ENCODE measurements around the gene OGFOD1.

OGFOD1 gene

DNA sequence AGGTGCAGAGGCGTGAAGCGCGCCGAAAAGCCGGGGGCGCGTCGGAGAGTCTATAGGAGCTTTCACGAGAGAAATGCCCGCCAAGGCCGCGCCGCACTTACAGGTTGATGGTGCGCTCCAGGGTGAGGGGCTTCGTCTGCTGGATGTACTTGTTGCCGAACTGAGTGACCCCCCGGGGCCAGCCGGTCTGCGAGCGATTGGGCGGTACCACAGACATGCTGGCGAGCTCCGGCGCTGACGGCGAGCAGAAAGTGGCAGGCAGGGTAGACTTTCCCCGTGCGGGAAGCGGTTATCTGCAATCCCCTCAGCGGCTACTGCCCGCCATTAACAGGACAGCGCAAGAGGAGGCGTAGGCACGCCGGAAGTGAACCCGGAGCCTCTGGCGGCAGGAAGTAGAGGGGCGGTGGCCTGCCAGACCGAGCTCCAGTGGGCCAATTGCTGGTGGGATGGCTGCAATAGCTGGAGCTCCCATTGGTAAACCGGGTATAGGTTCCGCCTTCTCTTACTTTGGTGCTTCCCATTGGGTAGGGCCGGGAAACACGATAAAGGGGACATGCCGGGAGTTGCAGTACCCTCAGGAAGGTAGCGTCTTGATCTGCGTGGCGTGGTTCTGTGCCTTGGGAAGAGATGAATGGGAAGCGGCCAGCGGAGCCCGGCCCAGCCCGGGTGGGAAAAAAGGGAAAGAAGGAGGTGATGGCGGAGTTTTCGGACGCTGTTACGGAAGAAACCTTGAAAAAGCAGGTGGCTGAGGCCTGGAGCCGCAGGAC is at the start of gene OGFOD1, which contains the start of gene NUDT21:
Gene OGFOD1, plus strand, starts transcription at position 569 of the 767 bp plus-strand sequence. Its CDS starts 59 bp downstream, at position 628.
Gene NUDT21, minus strand, starts transcription at position 347 of the 767 bp plus-strand sequence. Its CDS starts 130 bp downstream, at position 217.
- DNase-seq (ENCODE audit: low read depth in 2 of 2), result peak; percentile 76 to 86

DNA sequence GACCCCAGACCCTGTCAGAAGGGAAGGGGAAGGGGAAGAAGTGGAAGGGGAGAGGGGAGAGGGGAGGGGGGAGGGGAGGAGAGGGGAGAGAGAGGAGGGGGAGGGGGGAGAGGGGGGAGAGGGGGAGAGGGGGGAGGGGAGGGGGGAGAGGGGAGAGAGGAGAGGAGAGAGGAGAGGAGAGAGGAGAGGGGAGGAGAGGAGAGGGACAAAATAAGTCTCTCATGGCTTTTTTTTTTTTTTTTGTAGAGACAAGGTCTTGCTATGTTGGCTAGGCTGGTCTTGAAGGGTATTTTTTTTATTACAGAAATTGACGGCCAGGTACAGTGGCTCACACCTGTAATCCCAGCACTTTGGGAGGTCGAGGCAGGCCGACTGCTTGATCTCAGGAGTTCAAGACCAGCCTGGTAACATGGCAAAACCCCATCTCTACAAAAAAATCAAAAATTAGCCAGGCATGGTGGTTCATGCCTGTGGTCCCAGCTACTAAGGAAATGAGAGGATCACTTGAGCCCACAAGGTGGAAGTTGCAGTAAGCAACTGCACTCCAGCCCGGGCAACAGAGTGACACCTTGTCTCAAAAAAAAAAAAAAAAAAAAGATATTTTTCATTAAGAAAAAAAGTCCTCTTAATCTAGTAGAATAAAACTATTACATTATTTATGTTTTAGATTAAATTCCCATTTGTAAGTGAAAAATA is 45.2 kb upstream of the OGFOD1 start:
- no peak for DNase-seq (ENCODE audit: low read depth in 2 of 2)

DNA sequence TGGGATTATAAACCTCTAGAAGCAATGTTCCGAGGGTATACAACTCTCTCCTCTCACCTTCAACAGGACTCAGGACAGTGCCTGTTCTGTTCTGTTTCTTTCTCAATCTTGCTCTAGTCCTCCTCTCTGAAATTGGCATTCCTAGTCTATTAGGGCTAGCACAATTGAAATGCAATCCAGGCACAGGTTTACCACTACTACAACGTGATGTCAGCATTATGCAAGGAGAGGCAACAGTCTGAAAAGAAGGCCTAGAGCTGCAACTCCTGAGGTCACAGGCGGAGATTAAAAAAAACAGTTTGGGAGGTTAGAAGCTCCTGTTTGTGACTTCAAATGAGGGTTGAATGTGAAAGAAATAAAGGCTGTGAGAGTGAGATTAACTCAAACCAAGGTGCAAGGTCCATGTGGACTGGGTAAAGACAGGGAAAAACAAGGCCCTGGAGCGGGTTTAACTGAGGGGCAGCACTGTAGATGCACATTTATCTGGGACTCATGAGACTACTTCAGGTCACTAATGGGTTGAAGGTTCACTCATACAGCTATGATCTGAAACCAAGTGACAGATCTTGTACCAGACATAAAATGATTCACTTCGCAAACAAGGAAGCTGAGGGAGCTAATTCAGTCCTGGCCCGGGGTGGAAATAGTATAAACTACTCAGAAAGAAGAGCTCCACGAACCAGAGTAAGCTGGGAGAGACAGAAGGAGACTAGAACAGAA is 42.8 kb upstream of the OGFOD1 start:
- no peak for DNase-seq (ENCODE audit: low read depth in 2 of 2)

DNA sequence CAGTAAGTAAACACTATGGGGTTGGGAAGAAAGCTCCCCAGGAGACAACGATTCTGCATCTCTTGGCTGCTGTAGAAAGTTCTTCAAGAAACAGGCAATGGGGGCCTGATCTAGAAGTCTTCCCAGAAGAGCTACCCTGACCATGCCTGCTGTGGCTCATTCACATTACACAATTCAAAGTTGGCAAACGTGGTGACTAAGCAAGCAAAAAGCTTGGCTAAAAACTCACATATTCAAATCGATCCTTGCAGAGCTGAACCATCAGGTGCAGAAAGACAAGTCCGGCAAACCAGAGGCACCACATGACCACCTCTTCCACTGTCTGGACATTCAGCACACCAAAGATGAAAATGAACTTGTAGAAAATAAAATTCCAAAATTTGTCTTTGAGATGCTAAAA is 42.2 kb upstream of the OGFOD1 start:
- DNase-seq (ENCODE audit: low read depth in 2 of 2), result no peak

DNA sequence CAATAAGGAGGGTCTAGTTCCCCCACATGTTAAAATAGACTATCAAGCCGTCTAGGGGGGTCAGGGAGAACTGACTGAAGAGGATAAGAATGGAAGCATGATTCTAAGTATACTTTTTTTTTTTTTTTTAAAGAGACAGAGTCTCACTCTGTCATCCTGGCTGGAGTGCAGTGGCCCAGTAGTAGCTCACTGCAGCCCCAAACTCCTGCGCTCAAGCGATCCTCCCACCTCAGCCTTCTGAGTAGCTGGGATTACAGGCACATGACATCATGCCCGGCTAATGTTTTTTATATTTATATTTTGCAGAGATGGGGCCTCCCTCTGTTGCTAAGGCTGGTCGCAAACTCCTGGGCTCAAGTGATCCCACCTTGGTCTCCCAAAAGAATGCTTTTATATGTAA is 40.2 kb upstream of the OGFOD1 start:
- no peak for DNase-seq (ENCODE audit: low read depth in 2 of 2)

DNA sequence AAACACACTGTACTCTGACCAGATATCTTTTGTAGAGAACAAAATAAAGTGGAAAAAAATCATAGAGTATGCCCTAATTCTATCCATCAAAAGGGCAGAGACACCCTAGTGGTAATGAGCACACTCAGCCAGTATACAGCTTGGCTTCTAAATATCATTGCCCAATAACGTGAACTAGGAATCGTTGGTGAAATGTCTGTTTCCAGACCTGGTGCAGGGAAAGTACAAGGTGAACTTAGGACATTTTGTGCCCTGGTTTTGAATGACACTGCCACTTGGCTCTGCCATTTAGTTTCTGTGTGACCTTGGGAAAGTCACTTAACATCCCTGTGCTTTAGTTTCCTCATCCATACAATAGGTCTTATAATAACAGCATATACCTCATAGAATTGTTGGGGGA is 39.7 kb upstream of the OGFOD1 start:
- DNase-seq (ENCODE audit: low read depth in 2 of 2), result no peak

DNA sequence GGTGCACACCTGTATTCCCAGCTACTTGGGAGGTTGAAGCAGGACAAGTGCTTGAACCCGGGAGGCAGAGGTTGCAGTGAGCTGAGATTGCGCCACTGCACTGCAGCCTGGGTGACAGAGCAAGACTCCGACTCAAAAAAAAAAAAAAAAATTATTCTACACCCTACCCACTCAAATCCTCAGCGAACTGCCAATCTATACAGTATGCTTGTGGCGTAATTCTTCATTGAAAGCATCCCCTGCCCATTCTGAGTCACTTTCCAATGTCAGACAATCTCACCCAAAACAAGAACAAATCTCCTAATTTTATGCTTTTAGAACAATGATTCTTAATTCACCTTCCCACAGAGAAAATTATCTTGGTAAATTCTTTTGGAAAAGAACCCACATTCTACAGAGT is 38.0 kb upstream of the OGFOD1 start:
- no peak for DNase-seq (ENCODE audit: low read depth in 2 of 2)

DNA sequence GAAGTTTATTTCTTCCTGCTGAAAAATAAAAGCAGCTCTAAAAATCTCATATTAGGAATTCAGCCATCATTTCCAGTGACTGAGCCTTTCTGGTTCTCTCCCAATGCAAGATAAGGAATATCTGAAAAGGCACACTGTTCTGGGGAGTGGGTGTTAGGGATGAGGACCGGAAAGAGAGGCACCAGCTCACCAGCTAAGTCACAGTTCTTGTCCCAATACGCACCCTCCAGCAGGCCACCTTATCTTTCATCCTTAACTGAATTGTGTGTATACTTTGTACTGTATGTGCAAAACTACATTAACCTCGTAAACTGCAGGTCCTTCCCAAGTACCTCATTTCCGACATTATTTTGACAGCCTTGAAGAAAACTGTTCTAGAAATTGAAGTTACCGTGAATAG is 37.0 kb upstream of the OGFOD1 start:
- DNase-seq (ENCODE audit: low read depth in 2 of 2), result no peak

DNA sequence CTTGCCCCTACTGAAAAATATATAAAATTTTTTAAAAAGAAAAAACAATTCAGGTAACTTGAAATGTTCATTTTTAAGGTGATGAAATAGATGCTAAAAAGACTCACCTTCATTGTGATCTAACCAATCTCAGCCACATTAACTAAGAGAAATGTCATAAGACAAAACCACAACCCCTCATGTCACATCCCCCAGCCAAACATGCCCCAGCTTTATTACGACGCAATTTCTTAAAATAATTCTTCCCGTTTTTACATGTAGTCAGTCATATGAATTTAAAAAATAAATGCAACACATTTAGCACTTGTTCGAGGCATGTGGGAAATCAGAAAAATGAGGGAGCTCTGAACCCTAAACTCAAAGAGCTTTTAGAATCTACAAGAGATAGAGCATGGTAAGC is 35.5 kb upstream of the OGFOD1 start:
- DNase-seq (ENCODE audit: low read depth in 2 of 2), result no peak

DNA sequence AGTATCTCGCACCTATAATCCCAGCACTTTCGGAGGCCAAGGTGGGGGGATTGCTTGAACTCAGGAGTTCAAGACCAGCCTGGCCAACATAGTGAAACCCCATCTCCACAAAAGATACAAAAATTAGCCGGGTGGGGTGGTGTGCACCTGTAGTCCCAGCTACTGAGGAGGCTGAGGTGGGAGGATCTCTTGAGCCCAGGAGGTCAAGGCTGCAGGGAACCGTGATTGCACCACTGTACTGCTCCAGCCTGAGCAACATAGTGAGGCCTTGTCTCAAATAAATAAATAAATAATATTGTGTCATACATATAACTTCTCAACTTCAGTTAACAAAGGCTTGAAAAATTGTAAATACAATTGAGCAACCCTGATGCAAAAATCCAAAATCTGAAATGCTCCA is 34.2 kb upstream of the OGFOD1 start:
- no peak for DNase-seq (ENCODE audit: low read depth in 2 of 2)

DNA sequence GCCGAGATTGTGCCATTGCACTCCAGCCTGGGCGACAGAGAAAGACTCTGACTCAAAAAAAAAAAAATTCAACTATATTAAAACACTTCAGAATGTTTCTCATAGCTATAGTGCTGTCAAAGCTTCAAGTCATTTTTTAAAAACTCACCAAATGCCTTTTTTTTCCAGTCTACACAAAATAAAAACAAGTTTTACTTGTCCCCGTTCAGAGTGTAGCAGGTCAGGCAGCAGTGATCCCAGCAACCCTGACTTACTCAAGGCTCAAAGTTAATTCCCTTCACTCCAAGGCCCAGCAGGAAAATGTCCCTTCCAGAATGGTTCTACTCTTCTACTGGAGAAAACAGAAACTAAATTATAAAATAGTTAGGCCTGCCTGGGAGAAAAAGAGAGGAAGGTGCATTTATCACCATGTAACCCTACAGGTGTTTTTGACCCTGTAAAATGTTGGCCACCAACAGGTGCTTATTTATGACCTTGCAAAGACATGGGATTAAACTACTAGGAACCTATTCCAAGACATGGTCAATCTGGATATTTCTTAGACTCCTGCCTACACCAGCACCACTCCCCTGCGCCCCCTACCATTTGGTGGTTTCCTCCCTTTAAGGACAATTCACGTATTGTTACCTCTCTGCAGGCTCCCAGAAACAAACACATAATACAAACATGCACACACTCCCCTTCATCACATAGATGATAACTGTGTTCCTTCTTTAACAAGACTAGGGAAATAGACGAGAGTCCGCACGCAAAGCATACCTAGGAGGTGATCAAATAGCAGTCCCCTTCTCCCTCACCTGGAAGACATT is 31.4 kb upstream of the OGFOD1 start:
- no peak for DNase-seq (ENCODE audit: low read depth in 2 of 2)

DNA sequence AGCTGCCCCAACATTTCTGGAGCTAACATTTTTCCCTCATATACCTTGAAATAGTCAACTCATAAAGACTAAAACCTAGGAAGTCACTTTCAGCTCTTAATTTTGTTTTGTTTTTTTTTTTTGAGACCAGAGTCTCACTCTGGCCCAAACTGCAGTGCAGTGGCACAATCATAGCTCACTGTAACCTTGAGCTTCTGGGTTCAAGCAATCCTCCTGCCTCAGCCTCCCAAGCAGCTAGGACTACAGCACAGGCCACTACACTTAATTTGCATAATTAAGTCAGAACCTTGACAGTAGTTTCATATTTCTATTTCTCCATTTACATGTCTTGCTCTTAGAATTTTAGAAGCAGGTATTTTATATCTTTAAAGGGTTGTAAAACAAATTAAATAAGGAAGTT is 30.7 kb upstream of the OGFOD1 start:
- no peak for DNase-seq (ENCODE audit: low read depth in 2 of 2)

DNA sequence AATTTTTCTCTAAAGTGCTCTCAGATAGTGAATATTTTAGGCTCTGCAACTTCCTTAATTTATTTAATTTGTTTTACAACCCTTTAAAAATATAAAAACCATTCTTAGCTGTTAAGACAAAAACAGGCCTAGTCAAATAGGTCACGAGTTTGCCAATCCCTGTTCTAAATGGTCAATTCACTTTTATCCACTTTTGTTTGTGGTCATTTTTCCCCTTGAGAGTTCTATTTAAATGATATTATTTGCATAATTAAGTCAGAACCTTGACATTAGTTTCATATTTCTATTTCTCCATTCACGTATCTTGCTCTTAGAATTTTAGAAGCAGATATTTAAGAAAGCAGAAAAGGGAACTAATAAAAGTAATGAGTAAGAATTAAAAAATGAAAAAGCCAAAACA is 30.0 kb upstream of the OGFOD1 start:
- DNase-seq (ENCODE audit: low read depth in 2 of 2), result no peak

DNA sequence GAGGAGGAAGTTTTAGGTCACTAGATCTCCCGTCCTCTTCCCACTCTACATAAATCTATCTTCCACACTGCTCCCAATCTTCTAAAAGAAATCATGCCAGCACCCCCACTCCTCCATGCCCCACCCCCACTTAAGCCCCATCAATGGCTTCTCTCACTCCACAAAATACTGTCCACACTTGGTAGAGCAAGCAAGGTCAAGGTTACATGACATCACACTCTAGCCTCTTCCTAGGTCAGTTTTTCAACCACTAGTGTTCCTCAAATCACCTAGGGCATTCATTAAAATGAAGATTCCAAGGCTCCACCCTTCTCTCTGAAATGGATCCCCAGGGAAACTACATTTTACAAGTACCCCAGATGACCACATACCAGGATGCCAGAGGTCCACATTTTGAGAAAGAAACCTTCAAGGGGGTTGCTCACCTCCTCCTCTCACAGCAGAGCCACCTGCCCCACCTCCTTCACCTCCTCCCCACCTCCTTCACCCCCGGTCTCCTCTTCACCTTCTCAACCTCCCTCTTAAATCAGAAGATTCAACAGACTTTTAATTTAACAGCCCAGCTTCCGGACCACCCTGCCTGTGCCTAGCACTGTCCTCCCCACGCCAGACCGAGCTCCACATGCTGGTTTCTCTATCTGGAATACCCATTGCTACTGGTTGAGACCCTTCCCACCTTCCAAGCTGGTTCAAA is 29.2 kb upstream of the OGFOD1 start:
- no peak for DNase-seq (ENCODE audit: low read depth in 2 of 2)

DNA sequence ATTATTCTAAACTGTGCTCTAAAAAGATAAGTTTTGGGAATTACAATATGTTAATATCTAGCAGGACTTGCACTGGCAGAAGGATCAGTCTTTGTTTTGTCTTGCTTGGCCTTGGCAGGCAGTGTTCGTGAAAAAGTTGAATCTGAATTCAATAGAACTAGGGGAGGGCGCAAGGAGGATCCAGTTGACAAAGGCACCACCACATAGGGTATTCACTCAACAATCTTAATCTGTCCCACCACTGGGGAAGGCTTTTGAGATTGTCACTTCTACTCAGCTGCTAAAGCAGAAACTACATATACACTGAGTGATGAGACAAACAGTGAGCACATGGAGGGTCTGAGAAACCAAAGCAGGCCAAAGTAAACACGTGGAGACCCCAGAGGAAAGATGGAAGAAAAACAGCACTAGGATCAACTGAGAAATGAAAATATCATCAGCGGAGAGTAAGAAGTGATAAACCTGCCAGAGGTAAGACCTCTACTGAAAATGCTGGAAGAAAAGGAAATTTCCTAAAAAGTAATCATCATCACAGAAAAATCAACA is 28.4 kb upstream of the OGFOD1 start:
- no peak for DNase-seq (ENCODE audit: low read depth in 2 of 2)

DNA sequence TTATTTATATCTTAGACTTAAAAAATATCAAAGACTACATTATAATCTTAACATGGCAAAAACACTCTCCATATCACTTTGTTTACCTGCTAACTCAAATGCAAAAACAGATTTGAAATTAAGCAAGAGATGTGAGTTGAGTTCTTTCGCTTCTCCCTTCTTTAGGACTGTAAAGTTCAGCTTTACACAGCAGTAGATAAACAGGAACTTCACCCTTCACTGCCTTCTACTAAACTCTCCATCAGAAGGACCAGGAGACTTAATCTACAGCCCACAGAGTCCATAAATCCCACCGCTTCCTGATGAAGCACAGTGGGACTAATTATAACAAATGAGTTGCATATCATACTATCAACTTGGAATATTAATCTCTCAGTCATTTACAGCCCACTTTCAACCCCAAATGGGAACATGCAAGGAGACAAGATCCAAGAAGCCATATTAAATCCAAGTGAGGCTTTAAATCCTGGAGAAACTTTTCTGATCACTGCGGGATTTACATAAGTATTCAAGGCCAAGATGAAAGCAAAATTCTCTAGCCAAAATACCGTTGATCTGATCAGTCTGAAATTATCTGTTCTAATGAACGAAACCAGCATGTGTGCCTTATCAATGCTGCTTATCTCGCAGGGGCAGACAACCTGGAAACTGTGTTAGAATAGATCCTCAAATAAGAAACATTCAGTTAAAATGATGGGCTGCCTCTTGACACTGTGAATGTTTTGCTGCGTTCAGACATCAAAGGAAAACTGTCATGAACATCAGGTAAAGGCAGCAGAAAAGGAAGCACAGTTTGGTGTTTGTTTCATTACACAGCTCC is 27.6 kb upstream of the OGFOD1 start:
- no peak for DNase-seq (ENCODE audit: low read depth in 2 of 2)

DNA sequence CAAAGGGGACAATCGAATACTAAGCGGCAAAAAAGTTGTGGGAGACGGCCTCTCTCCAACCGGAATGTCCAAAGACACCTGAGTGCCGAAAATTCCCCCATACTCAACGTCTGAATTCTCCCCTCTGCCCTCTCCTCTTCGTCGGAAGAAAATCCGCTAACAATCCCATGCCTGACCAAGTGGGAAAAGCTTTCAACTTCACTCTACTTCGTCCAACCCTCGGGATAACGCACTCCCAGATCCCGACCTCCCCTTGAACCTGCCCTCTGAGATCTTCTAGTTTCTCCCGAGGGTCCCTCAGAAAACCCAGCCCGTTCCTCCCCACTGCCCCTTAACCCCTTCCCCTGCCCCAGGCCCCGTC is 27.0 kb upstream of the OGFOD1 start:
- no peak for DNase-seq (ENCODE audit: low read depth in 2 of 2)

DNA sequence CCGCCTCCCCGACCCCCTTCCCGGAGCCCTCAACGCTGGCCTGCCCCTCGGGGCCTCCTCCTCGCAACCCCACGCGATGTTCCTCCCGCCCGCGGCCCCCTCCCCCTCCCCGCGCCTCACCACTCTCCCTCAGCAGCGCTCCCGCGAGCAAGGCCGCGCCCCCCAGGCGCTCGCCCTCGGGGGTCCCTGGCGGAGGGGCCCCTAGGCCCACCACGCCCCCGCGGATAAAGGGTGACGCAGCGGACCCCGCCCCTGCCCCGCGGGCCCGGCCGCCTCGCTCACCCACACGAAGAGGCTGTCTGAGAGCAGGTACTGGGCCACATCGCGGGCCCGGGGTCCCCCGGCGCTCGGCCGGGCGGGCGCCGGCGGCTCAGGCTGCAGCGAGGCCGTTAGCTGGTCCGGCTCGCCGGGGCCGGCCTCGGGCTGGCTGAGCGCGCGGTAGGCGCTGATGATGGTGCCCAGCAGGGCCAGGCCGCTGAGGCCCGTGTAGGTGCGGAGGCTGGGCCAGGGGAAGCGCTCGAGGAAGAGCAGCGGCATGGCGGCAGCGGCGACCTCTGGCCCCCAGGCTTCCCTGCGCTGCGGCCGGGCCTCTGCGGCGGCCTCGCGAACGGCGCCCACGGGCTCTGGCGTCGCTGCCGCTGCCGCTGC is 26.4 kb upstream of the OGFOD1 start:
- DNase-seq (ENCODE audit: low read depth in 2 of 2), result peak; percentile 6 to 12

DNA sequence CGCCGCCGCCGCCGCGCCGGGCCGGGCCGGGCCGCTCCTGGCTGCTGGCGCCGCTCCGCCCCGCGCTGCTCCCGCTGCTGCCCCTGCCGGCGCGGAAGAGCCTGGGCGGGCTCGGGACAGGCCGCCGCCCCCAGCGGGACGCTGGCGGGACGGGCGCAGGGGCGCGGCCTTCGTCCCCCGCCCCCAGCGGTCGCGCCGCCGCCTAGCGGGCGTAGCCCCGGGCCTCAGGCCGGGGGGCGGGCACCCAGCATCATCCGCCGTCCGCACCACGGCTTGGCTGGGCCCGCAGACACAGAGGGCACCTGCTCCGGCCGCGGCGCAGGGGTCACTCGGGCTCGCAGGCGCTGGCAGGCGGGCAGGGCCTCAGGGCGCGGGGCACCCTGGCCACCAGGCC is 25.9 kb upstream of the OGFOD1 start, which contains the start of gene AMFR:
Gene AMFR, minus strand, starts transcription at position 107 of the 394 bp plus-strand sequence. CDS start 218 bp downstream, outside the sequence.
- peak; percentile 46 to 47 for DNase-seq (ENCODE audit: low read depth in 2 of 2)
